GM12874 (cell line): ENCODE data around the gene SSH3.

Source experiments
- TF ChIP-seq, protein P1 (sequence below): IDR thresholded peaks from 2 replicates; pipeline ENCODE4 v1.5.1; 2011; ENCODE audit warnings: low read depth, mild to moderate bottlenecking, control low read depth, low read length, moderate library complexity; ENCODE audit not compliant: insufficient read depth

SSH3 gene

GRCh38 chr11:67271205-67271540, 32.2 kb upstream of the SSH3 start:
- TF ChIP-seq, protein P1, sequence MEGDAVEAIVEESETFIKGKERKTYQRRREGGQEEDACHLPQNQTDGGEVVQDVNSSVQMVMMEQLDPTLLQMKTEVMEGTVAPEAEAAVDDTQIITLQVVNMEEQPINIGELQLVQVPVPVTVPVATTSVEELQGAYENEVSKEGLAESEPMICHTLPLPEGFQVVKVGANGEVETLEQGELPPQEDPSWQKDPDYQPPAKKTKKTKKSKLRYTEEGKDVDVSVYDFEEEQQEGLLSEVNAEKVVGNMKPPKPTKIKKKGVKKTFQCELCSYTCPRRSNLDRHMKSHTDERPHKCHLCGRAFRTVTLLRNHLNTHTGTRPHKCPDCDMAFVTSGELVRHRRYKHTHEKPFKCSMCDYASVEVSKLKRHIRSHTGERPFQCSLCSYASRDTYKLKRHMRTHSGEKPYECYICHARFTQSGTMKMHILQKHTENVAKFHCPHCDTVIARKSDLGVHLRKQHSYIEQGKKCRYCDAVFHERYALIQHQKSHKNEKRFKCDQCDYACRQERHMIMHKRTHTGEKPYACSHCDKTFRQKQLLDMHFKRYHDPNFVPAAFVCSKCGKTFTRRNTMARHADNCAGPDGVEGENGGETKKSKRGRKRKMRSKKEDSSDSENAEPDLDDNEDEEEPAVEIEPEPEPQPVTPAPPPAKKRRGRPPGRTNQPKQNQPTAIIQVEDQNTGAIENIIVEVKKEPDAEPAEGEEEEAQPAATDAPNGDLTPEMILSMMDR = no peak

- TF ChIP-seq, protein P1 = no peak
Measured at GRCh38 chr11:67271541-67272284, 31.6 kb upstream of the SSH3 start.

- TF ChIP-seq, protein P1 = no peak
Measured at GRCh38 chr11:67272327-67273259, 30.7 kb upstream of the SSH3 start.

- TF ChIP-seq, protein P1 = no peak
Measured at GRCh38 chr11:67273260-67273990, 29.9 kb upstream of the SSH3 start.

- TF ChIP-seq, protein P1 = no peak
Measured at GRCh38 chr11:67274768-67275605, 28.3 kb upstream of the SSH3 start.

- TF ChIP-seq, protein P1 = 0 out of 2 replicates have a peak, but pooled peaks have one; percentile 17
Measured at GRCh38 chr11:67275606-67276409, 27.5 kb upstream of the SSH3 start.
